Glomerular endothelial cell (primary cell): ENCODE data around the gene CLEC4D. TPM values are rescaled to one million over a fixed set of nuclear protein-coding genes. Genes with fewer than 3 reads are reported as not detected.

Experiments used
- total RNA-seq: library from RNA; depleted of rRNA; stranded (reverse); fragments of >200 nt; gene quantifications from 2 replicates; pipeline ENCODE4 v1.2.3, GENCODE V29; 2015

CLEC4D gene
- total RNA-seq, 1 donor from 2014 or later: not detected

Other genes starting within 250 kb of the CLEC4D start
- not detected in 2 replicates for gene CLEC6A, start 57.5 kb upstream of the CLEC4D start, total RNA-seq
- gene CLEC4E, start 27.4 kb downstream of the CLEC4D start, total RNA-seq: 0.41 and 0.58 TPM in 2 replicates
- gene AICDA, start 99.4 kb downstream of the CLEC4D start, total RNA-seq: not detected in 2 replicates
- 0.92 TPM in 1 of 2 replicates, not detected in the other for gene MFAP5, start 149.3 kb downstream of the CLEC4D start, total RNA-seq
- gene RIMKLB, start 184.5 kb downstream of the CLEC4D start, total RNA-seq: 30.1 and 63.9 TPM in 2 replicates